ENCODE data around the gene SERPIND1. TPM values are rescaled to one million over a fixed set of nuclear protein-coding genes. Genes with fewer than 3 reads are reported as not detected.

The SERPIND1 gene
- total RNA-seq, 2 donors from 2014 or later = 0.32 TPM; not detected in 1

DNA sequence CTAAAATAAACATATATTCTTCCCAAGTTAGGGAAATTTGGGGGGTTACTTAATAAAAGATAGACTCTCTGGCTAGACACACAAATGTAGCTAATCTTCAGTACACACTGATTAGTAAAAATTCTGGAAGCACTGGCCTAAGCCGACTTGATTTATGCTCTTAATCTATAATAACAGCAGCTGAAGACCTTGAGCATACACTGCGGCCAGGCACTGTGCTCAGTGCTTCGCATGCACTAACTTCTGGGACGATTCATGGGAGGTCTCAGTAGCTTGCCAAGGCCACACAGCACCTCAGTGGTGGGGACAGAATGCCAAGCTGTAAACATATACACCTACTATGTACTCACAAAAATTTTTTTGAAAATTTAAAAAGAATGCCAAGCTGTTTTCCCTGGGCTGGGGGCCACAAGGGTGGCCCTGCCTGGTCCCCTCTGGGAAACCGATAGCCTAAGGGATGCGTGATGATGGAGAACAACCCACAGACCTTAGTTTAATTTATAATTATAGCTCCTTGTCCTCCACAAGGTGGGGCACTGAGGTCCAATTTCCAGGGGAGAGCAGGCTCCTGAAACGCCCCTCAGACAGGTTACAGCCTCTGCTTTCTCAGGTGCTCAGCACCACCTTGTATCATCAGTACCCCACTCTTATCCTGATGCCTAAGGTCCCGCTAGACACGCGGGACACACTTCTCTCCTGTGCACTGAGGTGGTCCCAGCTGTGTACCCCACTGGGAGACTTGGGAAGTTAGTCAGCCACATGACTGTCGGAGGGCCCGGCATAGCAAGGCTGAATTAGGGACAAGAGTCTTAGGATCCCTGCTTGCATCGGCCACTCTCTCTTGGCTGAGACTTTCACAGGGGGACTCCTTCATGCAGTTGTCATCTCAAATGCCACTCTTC is 20.1 kb downstream of the SERPIND1 start:
- Histone ChIP-seq H3K36me3 (peaks cover 14% of the 10 kb centered on the region), H3K27ac (no peak overlapping the region), H3K4me1 (no peaks in the 10 kb centered on the region), H3K4me3 (no peak overlapping the region), H3K9ac (ENCODE audit: low read depth in 2 of 2, low read length in 2 of 2) (no peak overlapping the region), H3K27me3 (no peaks in the 10 kb centered on the region), H3K9me3 (no peaks in the 10 kb centered on the region)
- no peak for DNase-seq
- TF ChIP-seq, protein P1, sequence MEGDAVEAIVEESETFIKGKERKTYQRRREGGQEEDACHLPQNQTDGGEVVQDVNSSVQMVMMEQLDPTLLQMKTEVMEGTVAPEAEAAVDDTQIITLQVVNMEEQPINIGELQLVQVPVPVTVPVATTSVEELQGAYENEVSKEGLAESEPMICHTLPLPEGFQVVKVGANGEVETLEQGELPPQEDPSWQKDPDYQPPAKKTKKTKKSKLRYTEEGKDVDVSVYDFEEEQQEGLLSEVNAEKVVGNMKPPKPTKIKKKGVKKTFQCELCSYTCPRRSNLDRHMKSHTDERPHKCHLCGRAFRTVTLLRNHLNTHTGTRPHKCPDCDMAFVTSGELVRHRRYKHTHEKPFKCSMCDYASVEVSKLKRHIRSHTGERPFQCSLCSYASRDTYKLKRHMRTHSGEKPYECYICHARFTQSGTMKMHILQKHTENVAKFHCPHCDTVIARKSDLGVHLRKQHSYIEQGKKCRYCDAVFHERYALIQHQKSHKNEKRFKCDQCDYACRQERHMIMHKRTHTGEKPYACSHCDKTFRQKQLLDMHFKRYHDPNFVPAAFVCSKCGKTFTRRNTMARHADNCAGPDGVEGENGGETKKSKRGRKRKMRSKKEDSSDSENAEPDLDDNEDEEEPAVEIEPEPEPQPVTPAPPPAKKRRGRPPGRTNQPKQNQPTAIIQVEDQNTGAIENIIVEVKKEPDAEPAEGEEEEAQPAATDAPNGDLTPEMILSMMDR (IDR thresholded peaks at IDR 0.05) = no peak
- intact Hi-C loops (cut with DNase I) = no loop called here

DNA sequence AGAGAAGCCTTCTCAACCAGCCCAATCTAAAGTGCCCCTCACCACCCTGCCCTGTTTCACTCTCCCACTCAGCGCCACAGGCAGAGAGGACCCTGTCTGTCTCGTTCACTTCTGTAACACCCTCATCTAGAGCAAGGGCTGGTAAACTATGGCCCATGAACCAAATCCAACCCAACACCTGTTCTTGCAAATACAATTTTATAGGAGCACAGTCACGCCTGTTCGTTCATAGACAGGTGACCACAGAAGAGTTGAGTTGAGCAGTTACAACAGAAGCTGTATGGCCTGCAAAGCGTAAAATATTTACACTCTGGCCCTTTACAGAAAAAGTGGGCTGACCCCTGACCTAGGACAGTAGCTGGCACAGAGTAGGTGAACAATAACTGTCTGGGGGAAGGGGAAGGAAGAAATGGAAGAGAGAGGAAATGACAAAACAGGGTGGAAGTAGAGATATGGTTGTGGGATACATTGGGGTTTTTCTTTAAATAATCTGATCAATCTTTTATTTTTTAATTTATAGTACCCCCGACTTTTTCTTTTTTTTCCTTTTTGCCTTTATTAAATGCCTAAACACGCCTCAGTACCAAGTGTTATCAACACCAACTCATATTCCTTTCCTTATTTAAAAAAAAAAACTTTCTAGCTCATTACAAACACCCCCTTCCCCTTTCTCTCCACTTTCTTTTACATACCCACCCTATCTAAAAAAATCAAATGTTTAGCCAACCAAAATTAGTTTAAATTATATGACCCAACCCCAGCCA is 20.9 kb downstream of the SERPIND1 start:
- Histone ChIP-seq H3K27me3 (no peaks in the 10 kb centered on the region), H3K4me3 (no peak overlapping the region), H3K9me3 (no peaks in the 10 kb centered on the region), H3K27ac (no peak overlapping the region), H3K4me1 (no peaks in the 10 kb centered on the region), H3K36me3 (peaks cover 11% of the 10 kb centered on the region), H3K9ac (ENCODE audit: low read depth in 2 of 2, low read length in 2 of 2) (no peak overlapping the region)
- TF ChIP-seq, protein P1 (IDR thresholded peaks at IDR 0.05) = no peak
- no peak for DNase-seq
- intact Hi-C loops (cut with DNase I) = loop anchor here (5.0 kb wide), 1 partner anchor 38 kb away; no protein-coding TSS in a partner anchor

DNA sequence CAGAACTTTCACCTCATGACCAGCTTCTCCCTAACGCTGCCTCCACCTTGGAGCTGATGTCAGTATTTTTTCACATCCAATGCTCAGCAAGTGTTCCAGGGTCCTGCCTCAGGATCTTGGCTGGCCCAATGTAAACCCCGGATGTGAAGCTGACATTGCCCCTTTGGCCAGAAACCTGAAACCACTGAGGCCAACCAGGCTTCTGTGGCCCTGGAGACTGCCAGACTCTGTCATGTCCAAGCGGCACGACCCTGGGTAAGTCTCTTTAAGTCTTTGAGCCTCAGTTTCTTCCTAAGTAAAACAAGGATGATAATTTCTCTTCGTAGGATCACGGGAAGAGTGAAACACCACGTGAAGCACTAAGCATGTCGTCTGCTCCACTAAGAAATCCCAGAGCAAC is 22.8 kb downstream of the SERPIND1 start:
- DNase-seq = no peak
- peaks cover 13% of the 10 kb centered on the region for H3K36me3 ChIP-seq
- H3K4me3 ChIP-seq = no peak overlapping the region

DNA sequence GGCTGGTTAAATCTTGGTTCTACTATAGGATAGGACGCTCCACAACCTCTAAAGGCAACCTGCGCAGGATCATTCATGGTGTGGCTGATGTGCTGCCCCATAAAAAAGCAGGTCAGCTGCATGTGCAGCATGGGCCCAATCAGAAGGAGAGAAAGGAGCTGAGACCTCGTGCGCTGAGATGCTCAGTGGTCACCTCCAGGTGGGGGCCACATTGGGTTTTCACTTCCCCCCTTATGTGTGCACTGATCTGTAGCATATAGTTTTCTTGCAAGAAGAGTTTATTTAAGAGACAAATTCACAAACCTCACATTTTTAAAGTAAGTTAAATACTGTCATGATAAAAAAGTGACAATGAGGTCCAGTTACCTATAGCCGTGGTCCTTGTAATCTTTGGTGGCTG is 24.3 kb downstream of the SERPIND1 start:
- Histone ChIP-seq H3K27me3 (no peaks in the 10 kb centered on the region), H3K27ac (no peak overlapping the region), H3K36me3 (peaks cover 15% of the 10 kb centered on the region), H3K9me3 (no peaks in the 10 kb centered on the region), H3K9ac (ENCODE audit: low read depth in 2 of 2, low read length in 2 of 2) (no peak overlapping the region), H3K4me1 (no peaks in the 10 kb centered on the region), H3K4me3 (no peak overlapping the region)
- DNase-seq = no peak
- TF ChIP-seq, protein P1 (IDR thresholded peaks at IDR 0.05) = no peak
- intact Hi-C loops (cut with DNase I) = loop anchor here (5.0 kb wide), 1 partner anchor 41 kb away; no protein-coding TSS in a partner anchor

More for the DNA sequence above, 22.8 kb downstream of the SERPIND1 start:
- TF ChIP-seq, protein P1 (IDR thresholded peaks at IDR 0.05) = no peak
- H3K9me3 ChIP-seq = no peaks in the 10 kb centered on the region
- H3K27ac ChIP-seq = no peak overlapping the region
- intact Hi-C loops (cut with DNase I) = loop anchor here (5.0 kb wide), 1 partner anchor 39 kb away; no protein-coding TSS in a partner anchor
- no peak overlapping the region for H3K9ac ChIP-seq (ENCODE audit: low read depth in 2 of 2, low read length in 2 of 2)
- H3K27me3 ChIP-seq = no peaks in the 10 kb centered on the region
- no peaks in the 10 kb centered on the region for H3K4me1 ChIP-seq

DNA sequence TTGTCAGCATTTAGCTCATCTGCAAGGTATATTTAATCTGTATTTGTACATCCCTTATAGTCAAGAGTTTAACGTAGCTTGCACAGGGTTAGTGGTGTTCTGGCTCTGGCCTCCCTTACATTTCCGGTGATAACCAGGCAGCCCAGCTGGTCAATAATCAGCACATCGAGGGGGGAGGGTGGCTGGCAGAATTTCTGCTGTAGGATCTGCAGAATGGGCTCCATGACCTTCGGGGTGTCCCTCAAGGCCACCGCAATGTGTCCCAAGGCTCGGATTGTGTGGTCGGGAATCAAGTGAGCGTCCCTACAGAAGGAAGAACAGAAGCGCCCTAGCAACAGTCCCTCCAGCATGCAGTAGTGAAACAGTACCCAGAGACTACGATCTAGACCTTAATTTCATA is 25.1 kb downstream of the SERPIND1 start:
- no peak overlapping the region for H3K27ac ChIP-seq
- TF ChIP-seq, protein P1 (IDR thresholded peaks at IDR 0.05) = no peak
- H3K4me3 ChIP-seq = no peak overlapping the region
- no peak for DNase-seq
- H3K27me3 ChIP-seq = no peaks in the 10 kb centered on the region
- intact Hi-C loops (cut with DNase I) = loop anchor here (5.0 kb wide), 1 partner anchor 42 kb away; no protein-coding TSS in a partner anchor
- H3K9me3 ChIP-seq = no peaks in the 10 kb centered on the region
- no peaks in the 10 kb centered on the region for H3K4me1 ChIP-seq
- no peak overlapping the region for H3K9ac ChIP-seq (ENCODE audit: low read depth in 2 of 2, low read length in 2 of 2)
- peaks cover 19% of the 10 kb centered on the region for H3K36me3 ChIP-seq

Data from colonic mucosa (tissue), 4 donors.